CD4-positive, alpha-beta T cell treated with Interleukin-2 at 100 ng/mL for 4 hours (primary cell): ENCODE data around the gene CCDC134.
"Not testable (repeated sequence)": the region's sequence is repeated elsewhere in the genome, so short reads cannot be mapped to it uniquely, and the experiment has no call there.

ENCODE experiments used
- DNase-seq: peaks from one replicate; pipeline ENCODE4 v3.0.0-alpha.2; 2020; ENCODE audit warnings: low spot score

Gene CCDC134

GRCh38 chr22:41844036-41844435, 43.6 kb downstream of the CCDC134 start:
- DNase-seq: no peak

DNA sequence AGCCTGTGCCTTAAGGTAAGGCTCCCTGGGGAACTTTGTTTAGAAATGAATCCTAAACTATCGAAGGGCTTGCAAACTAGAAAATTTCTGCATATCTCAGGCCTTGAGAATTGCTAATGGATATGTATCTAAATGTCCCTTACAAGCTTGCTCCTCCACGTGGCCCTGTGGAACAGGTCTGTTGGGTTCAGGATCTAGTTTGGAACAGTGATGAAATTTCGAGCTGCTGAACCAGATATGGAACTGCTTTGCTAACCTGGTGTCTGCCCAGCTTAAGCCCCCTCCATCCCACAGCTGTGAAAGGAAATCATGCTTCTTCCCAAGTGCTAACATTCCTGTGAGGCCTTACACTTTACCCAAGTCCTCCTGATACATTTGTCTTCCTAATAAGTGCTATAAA, 44.0 kb downstream of the CCDC134 start:
- DNase-seq: no peak

DNA sequence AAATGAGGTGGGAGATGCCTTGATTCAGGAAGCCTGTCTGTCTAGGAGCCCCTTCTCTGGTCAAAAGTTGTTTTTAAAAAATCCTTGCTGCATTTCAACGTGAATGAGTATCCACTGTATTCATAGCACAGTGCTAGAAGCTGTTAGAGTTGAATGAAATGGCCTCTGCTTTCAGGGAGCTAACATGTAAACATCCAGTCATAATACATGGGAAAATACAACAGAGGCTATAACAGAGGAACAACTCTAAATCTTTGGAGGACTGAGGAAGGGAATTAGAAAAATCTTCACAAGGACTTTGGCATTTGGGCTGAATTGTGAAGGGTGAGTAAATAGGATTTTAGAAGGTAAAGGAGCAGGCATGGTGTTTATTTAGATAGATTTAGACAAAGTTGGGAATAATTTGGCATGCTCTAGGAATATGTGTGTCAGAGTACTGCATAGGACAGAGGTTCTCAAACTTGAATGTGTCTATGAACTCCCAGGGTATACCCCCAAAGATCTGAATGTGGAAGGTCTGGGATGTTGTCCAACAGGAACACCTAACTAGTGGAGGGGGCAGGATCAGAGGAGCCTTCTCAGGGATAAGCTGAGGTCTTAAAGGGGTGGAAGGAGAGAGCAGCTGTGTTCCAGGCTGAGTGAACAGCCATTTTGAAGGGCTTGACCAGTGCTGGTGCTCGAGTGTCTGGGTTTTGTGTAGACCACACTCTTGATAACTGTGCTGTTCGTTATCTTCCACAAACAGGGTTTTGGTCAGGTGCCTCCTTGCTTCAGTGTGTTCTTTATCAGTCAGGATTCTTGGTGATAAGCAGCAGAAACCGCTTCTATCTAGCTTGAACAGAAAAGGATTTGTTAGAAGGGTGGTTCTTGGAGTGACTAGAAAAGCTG, 45.1 kb downstream of the CCDC134 start:
- DNase-seq: no peak

DNA sequence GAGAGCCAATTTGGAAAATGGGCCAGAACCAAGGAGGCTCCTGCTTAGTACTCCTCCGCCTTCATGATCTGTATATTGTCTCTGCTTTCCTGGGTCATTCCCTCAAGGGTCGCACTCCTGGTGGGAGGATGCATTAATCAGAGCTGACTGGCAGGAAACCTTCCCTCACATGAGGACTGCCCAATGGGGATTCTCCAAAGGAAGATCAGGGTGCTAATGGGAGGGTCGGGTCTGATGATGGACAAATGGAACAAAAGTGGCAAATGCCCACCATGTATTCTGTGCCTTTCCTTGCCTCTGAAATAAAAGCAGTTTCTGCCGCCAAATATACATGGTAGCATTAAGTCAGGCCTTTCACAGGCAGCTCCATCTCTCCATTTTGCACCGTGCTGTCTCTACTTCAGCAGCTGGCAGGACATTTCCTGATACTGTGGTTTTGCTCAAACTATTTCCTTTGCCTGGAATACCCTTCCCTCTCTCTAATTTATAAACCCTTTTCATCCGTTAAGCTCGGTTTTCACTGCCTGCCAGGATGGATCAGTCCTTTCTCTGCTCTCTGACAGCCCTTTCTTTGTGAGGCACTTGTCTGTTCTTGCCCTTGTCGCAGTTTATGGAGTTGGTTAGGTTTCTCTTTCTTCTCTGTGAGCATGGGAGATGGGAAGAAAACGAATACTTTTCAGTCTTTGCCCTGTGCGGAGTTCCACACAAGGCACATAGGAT, 45.9 kb downstream of the CCDC134 start:
- DNase-seq: no peak

DNA sequence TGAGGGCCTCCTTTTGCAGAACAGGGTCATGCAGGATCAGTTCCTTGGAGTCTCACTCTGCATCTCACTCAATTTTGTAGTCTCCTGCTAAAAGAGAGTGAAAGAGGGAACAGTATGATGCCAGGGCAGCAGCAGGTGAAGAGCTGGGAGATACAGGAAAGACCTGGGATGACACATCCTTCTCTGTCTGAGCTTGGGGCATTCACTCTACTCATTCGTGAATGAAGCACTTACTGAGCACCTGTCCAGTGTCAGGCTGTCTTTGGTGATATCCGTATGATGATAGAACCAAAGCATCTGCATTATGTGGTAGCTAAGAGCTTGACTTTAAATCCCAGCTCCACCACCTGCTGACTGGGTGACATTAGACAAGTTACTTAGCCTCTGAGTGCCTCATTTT, 46.8 kb downstream of the CCDC134 start:
- DNase-seq: no peak

- DNase-seq: no peak
These were observed 48.0 kb downstream of the CCDC134 start for GRCh38 chr22:41848468-41848867.

GRCh38 chr22:41856469-41856868, 56.0 kb downstream of the CCDC134 start:
- no peak for DNase-seq

DNA sequence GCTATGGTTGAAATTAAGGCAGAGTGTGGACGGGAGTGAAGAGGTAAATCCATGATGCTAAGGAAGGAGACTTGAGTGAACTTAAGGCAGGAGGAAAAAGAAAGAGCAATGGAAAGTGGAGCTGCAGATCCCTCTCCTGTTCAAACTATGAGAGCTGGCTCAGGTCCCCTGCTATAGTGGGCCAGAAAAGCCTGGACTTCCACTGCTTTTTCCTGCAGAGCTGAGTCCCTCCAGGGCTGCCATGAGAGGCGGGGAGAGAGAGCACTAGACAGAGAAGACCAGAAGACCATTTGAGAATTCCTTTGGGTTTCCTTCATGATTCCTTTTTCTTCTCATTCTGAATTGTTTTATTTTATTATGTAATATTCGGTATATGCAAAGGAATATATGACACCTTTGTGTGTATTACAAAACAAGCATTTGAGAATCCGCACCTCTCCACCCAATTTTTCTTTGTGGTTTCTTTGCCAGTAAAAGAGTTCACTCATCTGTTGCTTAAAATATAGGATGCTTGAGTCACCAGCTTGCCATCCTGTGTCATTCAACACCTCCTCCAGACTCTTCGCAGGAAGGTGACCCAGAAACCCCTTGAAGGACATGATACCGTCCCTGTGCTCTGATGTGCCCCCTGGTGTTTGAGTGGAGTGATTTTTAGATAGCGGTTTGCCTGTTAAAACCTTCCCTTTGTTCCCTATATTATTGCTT, 56.8 kb downstream of the CCDC134 start:
- peak; percentile 86 for DNase-seq

GRCh38 chr22:41857860-41858199, 57.4 kb downstream of the CCDC134 start:
- no peak for DNase-seq

DNA sequence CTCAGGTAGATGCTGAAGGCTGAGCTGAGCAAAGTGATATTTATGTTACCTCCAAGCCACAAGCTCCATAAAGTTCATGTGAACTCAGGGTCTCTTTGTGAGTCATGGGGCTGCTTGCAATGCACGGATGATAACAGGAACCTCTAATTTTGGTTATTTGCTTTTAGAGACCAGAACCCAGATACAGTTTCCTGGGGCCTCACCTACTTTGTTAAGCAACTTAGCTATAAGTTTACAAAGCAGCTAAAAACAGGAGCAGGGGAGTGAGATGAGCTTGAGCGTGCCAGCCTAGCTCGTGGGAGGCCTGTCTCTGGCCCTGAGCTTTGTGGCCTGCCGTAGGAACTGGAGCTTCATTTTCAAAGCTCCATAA, 61.7 kb downstream of the CCDC134 start:
- peak; percentile 83 for DNase-seq

GRCh38 chr22:41862530-41863266, 62.2 kb downstream of the CCDC134 start:
- DNase-seq: peak; percentile 6

DNA sequence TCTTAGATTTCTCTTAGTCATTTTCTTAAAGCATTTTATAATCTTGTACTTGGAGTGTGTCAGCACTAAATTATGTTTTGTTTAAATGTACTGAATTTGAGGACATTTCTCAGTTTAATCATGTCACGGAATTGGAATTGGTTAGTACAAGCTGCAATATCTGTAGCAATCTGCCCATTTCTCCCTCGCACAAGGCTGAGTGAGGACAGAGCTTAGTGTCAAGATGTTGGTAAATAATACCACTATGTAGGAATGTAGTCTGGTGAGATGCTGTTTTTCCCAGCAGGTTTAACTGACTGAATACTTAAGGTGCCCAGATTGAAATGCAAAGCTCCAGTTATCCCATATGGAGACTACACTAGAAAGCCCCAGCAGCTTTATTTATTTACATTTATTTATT, 63.0 kb downstream of the CCDC134 start:
- no peak for DNase-seq

GRCh38 chr22:41868556-41868955, 68.1 kb downstream of the CCDC134 start:
- DNase-seq: no peak

- DNase-seq: not testable (repeated sequence)
These were observed 69.6 kb downstream of the CCDC134 start for GRCh38 chr22:41870081-41870480.

DNA sequence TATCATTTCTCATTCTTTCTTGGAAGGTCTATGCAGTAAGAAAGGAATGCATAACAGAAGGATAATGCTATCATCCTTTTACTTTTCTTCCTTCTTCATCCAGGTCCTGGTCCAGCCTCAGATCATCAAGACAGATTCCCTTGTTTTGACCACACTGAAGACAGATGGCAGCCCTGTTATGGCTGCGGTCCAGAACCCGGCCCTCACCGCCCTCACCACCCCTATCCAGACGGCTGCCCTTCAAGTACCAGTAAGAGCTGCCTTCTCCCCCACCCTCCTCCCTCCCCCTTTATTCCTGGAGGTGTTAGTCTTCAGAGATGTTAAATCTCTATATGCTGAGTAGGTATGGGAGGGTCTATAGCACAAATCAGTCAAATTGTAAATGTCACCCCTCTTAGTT, 70.3 kb downstream of the CCDC134 start:
- DNase-seq: no peak

GRCh38 chr22:41873391-41873790, 72.9 kb downstream of the CCDC134 start:
- peak; percentile 55 for DNase-seq

- DNase-seq: no peak
These were observed 73.6 kb downstream of the CCDC134 start for GRCh38 chr22:41874090-41874489.

DNA sequence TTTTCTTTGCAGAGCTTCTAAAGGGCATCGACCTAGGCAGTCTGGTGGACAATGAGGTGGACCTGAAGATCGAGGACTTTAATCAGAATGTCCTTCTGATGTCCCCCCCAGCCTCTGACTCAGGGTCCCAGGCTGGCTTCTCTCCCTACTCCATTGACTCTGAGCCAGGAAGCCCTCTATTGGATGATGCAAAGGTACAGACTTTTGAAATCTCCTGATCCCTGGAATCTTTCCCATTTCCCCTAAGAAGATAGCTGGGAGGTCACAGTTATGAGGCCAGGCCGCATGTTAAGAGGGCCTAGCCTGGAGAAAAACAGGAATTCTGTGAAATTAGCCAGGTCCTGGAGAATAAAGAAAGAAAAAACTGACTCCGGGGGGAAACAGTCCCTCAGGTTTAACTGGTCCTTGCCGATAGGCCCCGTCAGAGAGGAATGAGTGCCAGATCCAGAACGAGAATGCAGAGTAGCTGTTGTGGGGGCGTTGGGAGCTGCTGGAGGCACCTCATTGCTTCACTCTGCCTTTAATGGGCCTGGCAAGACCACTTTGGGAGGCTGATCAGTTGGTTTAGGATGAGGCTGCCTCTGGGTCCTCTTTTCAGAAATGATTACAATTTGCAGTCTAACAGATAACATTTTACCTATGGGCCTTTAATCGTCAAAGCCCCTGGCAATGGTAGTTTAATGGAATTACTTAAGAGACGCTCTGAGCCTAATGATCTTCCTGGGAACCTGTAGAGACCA, 75.2 kb downstream of the CCDC134 start:
- DNase-seq: no peak
